Coronary artery (tissue), 2 donors: Measurements from ENCODE around the gene OVCH1.
"Not testable (repeated sequence)": the region's sequence is repeated elsewhere in the genome, so short reads cannot be mapped to it uniquely, and the experiment has no call there.

Experiments used
- DNase-seq: peaks from one replicate; pipeline ENCODE4 v3.0.0-alpha.2; 2017; ENCODE audit warnings: low spot score
- H3K27ac ChIP-seq, 2 donors: fragments of 200-600 bp; sonication (generic); one replicate each; pipeline ENCODE4 v1.5.1; 2016 to 2019
- H3K4me3 ChIP-seq: fragments of 200-600 bp; sonication (generic); 2 replicates; pipeline ENCODE4 v1.5.1; 2016; ENCODE audit warnings: mild to moderate bottlenecking, moderate library complexity
- CTCF ChIP-seq: fragments of 200-600 bp; sonication (generic); IDR thresholded peaks from one replicate; pipeline ENCODE4 v1.5.1; 2019; ENCODE audit warnings: antibody characterized with exemption

Gene OVCH1

GRCh38 chr12:29455087-29455486 is 42.4 kb downstream of the OVCH1 start:
- DNase-seq, result no peak
- Histone ChIP-seq H3K27ac (no peak overlapping the region), H3K4me3 (no peak overlapping the region)
- no peak for TF ChIP-seq CTCF

- no peak for TF ChIP-seq CTCF
- DNase-seq, result no peak
- Histone ChIP-seq H3K27ac (no peak overlapping the region), H3K4me3 (no peak overlapping the region)
These were observed 45.6 kb downstream of the OVCH1 start for GRCh38 chr12:29451888-29452287.

- no peak for DNase-seq
- Histone ChIP-seq H3K27ac (no peak overlapping the region), H3K4me3 (no peak overlapping the region)
- no peak for TF ChIP-seq CTCF
These were observed 49.3 kb downstream of the OVCH1 start for GRCh38 chr12:29448157-29448556.

- DNase-seq, result no peak
- TF ChIP-seq CTCF, result no peak
- Histone ChIP-seq H3K27ac (no peak overlapping the region), H3K4me3 (no peak overlapping the region)
These were observed 50.1 kb downstream of the OVCH1 start for GRCh38 chr12:29447285-29447975.

- Histone ChIP-seq H3K27ac (no peak overlapping the region), H3K4me3 (no peak overlapping the region)
- DNase-seq, result no peak
- no peak for TF ChIP-seq CTCF
These were observed 58.0 kb downstream of the OVCH1 start for GRCh38 chr12:29439506-29439905.

- TF ChIP-seq CTCF, result no peak
- DNase-seq, result no peak
- no peak overlapping the region for H3K27ac ChIP-seq
- H3K4me3 ChIP-seq, result no peak overlapping the region
These were observed 58.6 kb downstream of the OVCH1 start for GRCh38 chr12:29438752-29439408.

- no peak for DNase-seq
- no peak for TF ChIP-seq CTCF
- Histone ChIP-seq H3K27ac (no peak overlapping the region), H3K4me3 (no peak overlapping the region)
These were observed 59.9 kb downstream of the OVCH1 start for GRCh38 chr12:29437575-29437974.

GRCh38 chr12:29436815-29437214 is 60.7 kb downstream of the OVCH1 start:
- H3K4me3 ChIP-seq, DNase-seq, H3K27ac ChIP-seq: not testable (repeated sequence)
